Spleen (tissue), 7 donors: Measurements from ENCODE around the gene FBLIM1.

ENCODE experiments used
- CTCF ChIP-seq, 11 experiments: fragments of 200-600 bp in 7 of 11; fragments of 450-650 bp in 4 of 11; sonication (generic) in 4 of 11; IDR thresholded peaks in 8 of 11; conservative IDR thresholded peaks in 3 of 11; 1 replicate in 7 of 11; 2 replicates in 4 of 11; pipeline versions ENCODE4 v1.4.0 to v1.8.0; 2016 to 2021; ENCODE audit warnings: antibody characterized with exemption in 11 of 11, inconsistent platforms in 4 of 11, mild to moderate bottlenecking in 1 of 11
- POLR2A ChIP-seq, 3 donors: fragments of 450-650 bp; IDR thresholded peaks; one replicate each; pipeline ENCODE4 v1.5.1; 2017; ENCODE audit warnings: antibody characterized with exemption in 3 of 3, mild to moderate bottlenecking in 1 of 3
- donor health status: DM: no; HTN: no; CAD: no; lungs with moderate emphysema.
- donor health status: DM: no; HTN: no; CAD: no.
- donor health status: DM: no; HTN: no; CAD: no.

GRCh38 chr1:15723631-15724246, 34.9 kb upstream of the FBLIM1 start:
- TF ChIP-seq CTCF (IDR thresholded peaks at IDR 0.05 in 8 of 11, conservative IDR thresholded peaks at IDR 0.05 in 3 of 11) (no peak), POLR2A (IDR thresholded peaks at IDR 0.05) (no peak)
